K562 (cell line): ENCODE measurements around the gene C22orf39. TPM values are rescaled to one million over a fixed set of nuclear protein-coding genes. Genes with fewer than 3 reads are reported as not detected.
A peak's percentile ranks its signal among the peaks of the same experiment; 100 is the strongest.

Source experiments
- CBX5 ChIP-seq: IDR thresholded peaks from 2 replicates; pipeline ENCODE4 v1.6.1; 2014; ENCODE audit warnings: low read depth, borderline replicate concordance
- ETV5 ChIP-seq: sonication (generic); formaldehyde crosslinking; IDR thresholded peaks from 2 replicates; pipeline ENCODE4 v1.4.0; 2020; ENCODE audit warnings: low read depth, mild to moderate bottlenecking, missing genetic modification reagents
- ETV6 ChIP-seq, 3 experiments: fragments of 150-350 bp in 1 of 3; sonication (generic) in 1 of 3; formaldehyde crosslinking in 1 of 3; IDR thresholded peaks; 2 replicates each; pipeline versions ENCODE4 v1.6.1 to v1.8.0; 2014 to 2022; ENCODE audit warnings: borderline replicate concordance in 2 of 3, low read depth in 2 of 3, antibody characterized with exemption in 1 of 3, low read length in 1 of 3, mild to moderate bottlenecking in 1 of 3, missing genetic modification reagents in 1 of 3
- FOXK2 ChIP-seq, 2 experiments: fragments of 450-650 bp; IDR thresholded peaks in 1 of 2; conservative IDR thresholded peaks in 1 of 2; 2 replicates each; pipeline ENCODE4 v1.6.1; 2016; ENCODE audit warnings: low read depth in 2 of 2, mild to moderate bottlenecking in 1 of 2
- GTF3C2 ChIP-seq: IDR thresholded peaks from 3 replicates; pipeline ENCODE4 v1.6.1; 2011; ENCODE audit warnings: borderline replicate concordance, mild to moderate bottlenecking, moderate library complexity; ENCODE audit not compliant: insufficient read length; ENCODE audit errors: extremely low read depth
- HDAC2 ChIP-seq: fragments of 450-650 bp; IDR thresholded peaks from 2 replicates; pipeline ENCODE4 v1.6.1; 2016; ENCODE audit warnings: mild to moderate bottlenecking
- HLTF ChIP-seq: fragments of 450-650 bp; IDR thresholded peaks from 2 replicates; pipeline ENCODE4 v1.6.1; 2016
- HNRNPLL ChIP-seq: fragments of 200-400 bp; formaldehyde crosslinking; IDR thresholded peaks from 2 replicates; pipeline ENCODE4 v1.6.1; 2017; ENCODE audit warnings: low read length, low read depth, mild to moderate bottlenecking; ENCODE audit not compliant: poor library complexity, severe bottlenecking
- MAFG ChIP-seq: fragments of 450-650 bp; conservative IDR thresholded peaks from 2 replicates; pipeline ENCODE4 v1.6.1; 2016; ENCODE audit warnings: missing genetic modification characterization, missing compliant biosample characterization
- PHB ChIP-seq: fragments of 250-450 bp; sonication (Bioruptor Pico); IDR thresholded peaks from 2 replicates; pipeline ENCODE4 v1.5.0; 2021
- RBM25 ChIP-seq: fragments of 200-400 bp; formaldehyde crosslinking; IDR thresholded peaks from 2 replicates; pipeline ENCODE4 v1.6.1; 2018; ENCODE audit warnings: low read length, low read depth, moderate library complexity; ENCODE audit not compliant: severe bottlenecking
- SMAD3 ChIP-seq: fragments of 450-650 bp; formaldehyde crosslinking; conservative IDR thresholded peaks from 2 replicates; pipeline ENCODE4 v1.4.0; 2020; ENCODE audit warnings: mild to moderate bottlenecking
- TAL1 ChIP-seq: fragments of 450-650 bp; IDR thresholded peaks from 2 replicates; pipeline ENCODE4 v1.6.1; 2016; ENCODE audit warnings: mild to moderate bottlenecking
- TCF15 ChIP-seq: fragments of 250-450 bp; sonication (Bioruptor Pico); IDR thresholded peaks from 2 replicates; pipeline ENCODE4 v1.8.0; 2022; ENCODE audit warnings: moderate library complexity, mild to moderate bottlenecking, inconsistent platforms
- THRAP3 ChIP-seq: fragments of 450-650 bp; IDR thresholded peaks from 2 replicates; pipeline ENCODE4 v1.6.1; 2016; ENCODE audit warnings: mild to moderate bottlenecking, inconsistent platforms, borderline replicate concordance
- ZBTB11 ChIP-seq, 3 experiments: fragments of 200-800 bp in 1 of 3; fragments of 250-450 bp in 1 of 3; fragments of 450-650 bp in 1 of 3; sonication (Bioruptor Pico) in 1 of 3; sonication (Bioruptor generic) in 1 of 3; formaldehyde crosslinking in 1 of 3; IDR thresholded peaks; 2 replicates each; pipeline versions ENCODE4 v1.6.1 to v1.8.0; 2016 to 2022; ENCODE audit warnings: mild to moderate bottlenecking in 2 of 3, missing genetic modification characterization in 2 of 3, missing compliant biosample characterization in 1 of 3, moderate library complexity in 1 of 3
- ZC3H8 ChIP-seq: fragments of 450-650 bp; IDR thresholded peaks from 2 replicates; pipeline ENCODE4 v1.6.1; 2017
- ZNF175 ChIP-seq: fragments of 200-800 bp; sonication (Bioruptor generic); IDR thresholded peaks from 2 replicates; pipeline ENCODE4 v1.6.1; 2016; ENCODE audit warnings: low read depth, mild to moderate bottlenecking, missing genetic modification characterization, missing compliant biosample characterization
- ZNF184 ChIP-seq: sonication (generic); formaldehyde crosslinking; IDR thresholded peaks from 2 replicates; pipeline ENCODE4 v1.5.0; 2020; ENCODE audit warnings: missing genetic modification reagents
- ZNF408 ChIP-seq: fragments of 250-450 bp; sonication (Bioruptor Pico); IDR thresholded peaks from 2 replicates; pipeline ENCODE4 v1.4.0; 2020; ENCODE audit warnings: low read depth, mild to moderate bottlenecking, moderate library complexity
- ZNF449 ChIP-seq: fragments of 250-450 bp; sonication (Bioruptor Pico); IDR thresholded peaks from 2 replicates; pipeline ENCODE4 v1.8.0; 2022; ENCODE audit warnings: moderate library complexity, mild to moderate bottlenecking, inconsistent platforms
- polyA plus RNA-seq, 8 experiments: library from polyadenylated mRNA; depleted of rRNA in 4 of 8; stranded (reverse) in 5 of 8; unstranded in 3 of 8; fragments of >200 nt; fragmentation: Nextera tagmentation in 2 of 8; fragmentation: Illumina TruSeq in 1 of 8; extraction: Ambion mirVana in 2 of 8; extraction: Trizol in 1 of 8; gene quantifications; 2 replicates each; pipeline versions ENCODE4 v1.2.1 to v1.2.3, GENCODE V29; 2011 to 2014; ENCODE audit warnings: inconsistent platforms in 1 of 8, missing spikeins in 1 of 8
- total RNA-seq, 7 experiments: library from RNA; depleted of rRNA in 6 of 7; stranded (reverse); fragments of >200 nt in 6 of 7; fragmentation: Illumina TruSeq in 2 of 7; extraction: Trizol in 2 of 7; gene quantifications; 2 replicates each; pipeline versions ENCODE4 v1.2.1 to v1.2.3, GENCODE V29; 2011 to 2021; ENCODE audit warnings: low replicate concordance in 1 of 7

The C22orf39 gene
- total and polyA plus RNA-seq, 9 of the 15 experiments (the other 6 are each of a cell fraction or from before 2014, with no cell fraction given): 20.4 to 139 (median 66.8) TPM

GRCh38 chr22:19478901-19479354, 31.4 kb upstream of the C22orf39 start, which contains the start of gene UFD1 (continued):
- TF ChIP-seq HNRNPLL (peak; percentile 81), CBX5 (no peak), ZNF175 (no peak), ZNF184 (CRISPR knock-in tag) (no peak), RBM25 (no peak), THRAP3 (no peak), HLTF (no peak), GTF3C2 (no peak), FOXK2 (conservative IDR thresholded peaks at IDR 0.05 in 1 of 2, IDR thresholded peaks at IDR 0.05 in 1 of 2; ENCODE audit: low read depth in 2 of 2) (no peak), HDAC2 (no peak), SMAD3 (CRISPR knock-in tag) (no peak), TAL1 (no peak), PHB (CRISPR knock-in tag) (peak; percentile 95), ZBTB11 (CRISPR knock-in tag; IDR thresholded peaks at IDR 0.05) (peak in 1 of 3 experiments; percentile 84; a peak in 2 of 6 replicates), ETV6 (IDR thresholded peaks at IDR 0.05; ENCODE audit: borderline replicate concordance in 1 of 2, low read depth in 2 of 2, low read length in 1 of 2) (no peak), ETV6 (CRISPR knock-in tag; IDR thresholded peaks at IDR 0.05; ENCODE audit: borderline replicate concordance) (no peak), ZNF449 (CRISPR knock-in tag) (no peak), MAFG (tag) (no peak), ZNF408 (CRISPR knock-in tag) (no peak), TCF15 (CRISPR knock-in tag) (no peak), ETV5 (CRISPR knock-in tag) (no peak), ZC3H8 (no peak)
